H9 (cell line): ENCODE results near the gene ADM. TPM values are rescaled to one million over a fixed set of nuclear protein-coding genes. Genes with fewer than 3 reads are reported as not detected.

ENCODE experiments used
- DNase-seq: peaks from one replicate; pipeline ENCODE4 v3.0.0-alpha.2; 2017
- H2AFZ ChIP-seq: one replicate; pipeline ENCODE4 v1.6.1; 2013; ENCODE audit warnings: mild to moderate bottlenecking, low read length, control low read depth, moderate library complexity
- H2AK5ac ChIP-seq: 2 replicates; pipeline ENCODE4 v1.6.1; 2013; ENCODE audit warnings: low read length, control low read depth, mixed read lengths; ENCODE audit not compliant: insufficient read length
- H2BK120ac ChIP-seq: one replicate; pipeline ENCODE4 v1.6.1; 2013; ENCODE audit warnings: low read depth, mild to moderate bottlenecking, low read length, control low read depth, inconsistent platforms; ENCODE audit not compliant: poor library complexity, severe bottlenecking
- H2BK12ac ChIP-seq: 2 replicates; pipeline ENCODE4 v1.6.1; 2013; ENCODE audit warnings: low read length, control low read depth, mixed read lengths, low read depth; ENCODE audit not compliant: insufficient read length
- H2BK15ac ChIP-seq: 2 replicates; pipeline ENCODE4 v1.6.1; 2013; ENCODE audit warnings: low read depth, low read length, control low read depth
- H2BK20ac ChIP-seq: one replicate; pipeline ENCODE4 v1.6.1; 2013; ENCODE audit warnings: low read depth, mild to moderate bottlenecking, low read length, control low read depth, inconsistent platforms; ENCODE audit not compliant: poor library complexity, severe bottlenecking
- H2BK5ac ChIP-seq: 2 replicates; pipeline ENCODE4 v1.6.1; 2013; ENCODE audit warnings: low read length, control low read depth, mixed read lengths; ENCODE audit not compliant: insufficient read length
- H3K14ac ChIP-seq: 2 replicates; pipeline ENCODE4 v1.6.1; 2013; ENCODE audit warnings: low read length, control low read depth; ENCODE audit not compliant: insufficient read depth
- H3K18ac ChIP-seq: 2 replicates; pipeline ENCODE4 v1.6.1; 2013; ENCODE audit warnings: low read depth, mild to moderate bottlenecking, mixed read lengths, low read length, control low read depth; ENCODE audit not compliant: insufficient read length
- H3K23ac ChIP-seq: 2 replicates; pipeline ENCODE4 v1.6.1; 2013; ENCODE audit warnings: low read length, control low read depth, mixed read lengths, low read depth; ENCODE audit not compliant: insufficient read length
- H3K23me2 ChIP-seq: 2 replicates; pipeline ENCODE4 v1.6.1; 2013; ENCODE audit warnings: low read depth, mild to moderate bottlenecking, mixed read lengths, low read length, control low read depth; ENCODE audit not compliant: insufficient read length, poor library complexity, severe bottlenecking
- H3K27ac ChIP-seq: 2 replicates; pipeline ENCODE4 v1.5.1; 2013; ENCODE audit warnings: low read length, control low read depth, mixed read lengths, low read depth; ENCODE audit not compliant: insufficient read length
- H3K27me3 ChIP-seq: 2 replicates; pipeline ENCODE4 v1.6.1; 2013; ENCODE audit warnings: low read length, control low read depth, inconsistent platforms; ENCODE audit not compliant: insufficient read depth
- H3K4ac ChIP-seq: 2 replicates; pipeline ENCODE4 v1.6.1; 2013; ENCODE audit warnings: low read depth, mild to moderate bottlenecking, control low read depth, inconsistent platforms, low read length, moderate library complexity
- H3K4me1 ChIP-seq: 2 replicates; pipeline ENCODE4 v1.6.1; 2013; ENCODE audit warnings: low read length, control low read depth, inconsistent platforms; ENCODE audit not compliant: insufficient read depth
- H3K4me2 ChIP-seq: 2 replicates; pipeline ENCODE4 v1.6.1; 2013; ENCODE audit warnings: low read length, control low read depth, mixed read lengths; ENCODE audit not compliant: insufficient read length, insufficient read depth
- H3K56ac ChIP-seq: 2 replicates; pipeline ENCODE4 v1.6.1; 2013; ENCODE audit warnings: low read depth, mild to moderate bottlenecking, mixed read lengths, low read length, control low read depth; ENCODE audit not compliant: insufficient read length
- H3K79me1 ChIP-seq: 2 replicates; pipeline ENCODE4 v1.6.1; 2013; ENCODE audit warnings: low read depth, mild to moderate bottlenecking, moderate library complexity, low read length, control low read depth, inconsistent platforms; ENCODE audit not compliant: insufficient read depth, poor library complexity, severe bottlenecking
- H3K79me2 ChIP-seq: 2 replicates; pipeline ENCODE4 v1.6.1; 2013; ENCODE audit warnings: low read length, control low read depth, inconsistent platforms; ENCODE audit not compliant: insufficient read depth
- H3K9ac ChIP-seq: 2 replicates; pipeline ENCODE4 v1.6.1; 2013; ENCODE audit warnings: low read length, control low read depth, mixed read lengths; ENCODE audit not compliant: insufficient read length; ENCODE audit errors: extremely low read depth
- H3K9me3 ChIP-seq: one replicate; pipeline ENCODE4 v1.6.1; 2013; ENCODE audit warnings: low read depth, low read length, inconsistent platforms; ENCODE audit not compliant: control insufficient read depth
- H3T11ph ChIP-seq: one replicate; pipeline ENCODE4 v1.6.1; 2013; ENCODE audit warnings: mild to moderate bottlenecking, low read length, control low read depth, inconsistent platforms
- H4K20me1 ChIP-seq: one replicate; pipeline ENCODE4 v1.6.1; 2013; ENCODE audit not compliant: control insufficient read depth, insufficient read length, insufficient read depth
- H4K5ac ChIP-seq: 2 replicates; pipeline ENCODE4 v1.6.1; 2013; ENCODE audit warnings: low read depth, mild to moderate bottlenecking, mixed read lengths, low read length, control low read depth; ENCODE audit not compliant: insufficient read length
- H4K8ac ChIP-seq: replicated peaks from 2 replicates; pipeline ENCODE4 v1.6.1; 2013; ENCODE audit warnings: low read length, control low read depth, mixed read lengths, low read depth; ENCODE audit not compliant: insufficient read length
- H4K91ac ChIP-seq: 2 replicates; pipeline ENCODE4 v1.6.1; 2013; ENCODE audit warnings: low read depth, mild to moderate bottlenecking, moderate library complexity, mixed read lengths, low read length, control low read depth; ENCODE audit not compliant: insufficient read length
- H3K27ac Mint-ChIP-seq, 3 experiments: 2 replicates in 2 of 3; 3 replicates in 1 of 3; pipeline ENCODE4 v1.8.0; 2020 to 2021; ENCODE audit warnings: mixed read lengths in 3 of 3, mild to moderate bottlenecking in 1 of 3, moderate library complexity in 1 of 3
- H3K27me3 Mint-ChIP-seq: 2 replicates; pipeline ENCODE4 v1.8.0; 2021; ENCODE audit warnings: low read depth, mild to moderate bottlenecking, moderate library complexity, mixed read lengths
- H3K36me3 Mint-ChIP-seq, 3 experiments: 2 replicates in 2 of 3; 3 replicates in 1 of 3; pipeline ENCODE4 v1.8.0; 2020 to 2021; ENCODE audit warnings: low read depth in 3 of 3, mixed read lengths in 3 of 3; ENCODE audit not compliant: insufficient read depth in 1 of 3
- H3K4me1 Mint-ChIP-seq, 2 experiments: 2 replicates each; pipeline ENCODE4 v1.8.0; 2020; ENCODE audit warnings: mixed read lengths in 2 of 2
- H3K4me3 Mint-ChIP-seq, 2 experiments: 2 replicates in 1 of 2; 3 replicates in 1 of 2; pipeline ENCODE4 v1.8.0; 2020 to 2021; ENCODE audit warnings: mild to moderate bottlenecking in 2 of 2, mixed read lengths in 2 of 2, moderate library complexity in 1 of 2
- H3K9me3 Mint-ChIP-seq, 2 experiments: 2 replicates in 1 of 2; 3 replicates in 1 of 2; pipeline ENCODE4 v1.8.0; 2020; ENCODE audit warnings: mild to moderate bottlenecking in 2 of 2, mixed read lengths in 2 of 2, moderate library complexity in 1 of 2
- total RNA-seq: library from RNA; stranded (reverse); gene quantifications from 2 replicates; pipeline ENCODE4 v1.2.1, GENCODE V29; 2021
- TF ChIP-seq, protein P1 (sequence below): fragments of 200-600 bp; sonication (generic); conservative IDR thresholded peaks from 3 replicates; pipeline ENCODE4 v1.8.0; 2021; ENCODE audit warnings: antibody characterized with exemption, mild to moderate bottlenecking

The ADM gene
- total RNA-seq, 1 experiment from 2014 or later, result 99.1 TPM

DNA sequence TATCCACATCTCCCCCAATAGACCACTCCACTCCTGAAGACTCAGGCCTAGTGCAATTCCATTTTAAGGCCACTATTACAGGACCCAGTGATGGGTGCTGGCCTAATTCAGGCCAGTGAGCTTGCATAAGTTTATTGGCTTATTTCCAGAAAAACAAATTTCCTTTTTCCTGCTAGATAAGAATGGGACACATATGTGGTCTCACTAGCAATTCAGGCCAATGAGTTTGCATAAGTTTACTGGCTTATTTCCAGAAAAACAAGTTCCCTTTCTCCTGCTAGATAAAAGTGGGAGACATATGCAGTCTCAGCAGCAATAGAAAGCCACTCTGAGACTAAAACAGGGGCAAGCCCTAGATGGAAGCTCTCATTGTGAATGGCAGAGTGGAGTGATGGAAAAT is 22.4 kb downstream of the ADM start:
- Histone ChIP-seq H4K8ac (no peak overlapping the region), H3K79me1 (no peaks in the 10 kb centered on the region), H3K79me2 (no peaks in the 10 kb centered on the region), H3K27me3 (no peaks in the 10 kb centered on the region), H4K20me1 (no peaks in the 10 kb centered on the region), H3K56ac (no peak overlapping the region), H2AFZ (no peak overlapping the region), H3K23ac (no peak overlapping the region), H3T11ph (no peak overlapping the region), H2BK20ac (no peak overlapping the region), H2BK12ac (no peak overlapping the region), H3K9me3 (no peaks in the 10 kb centered on the region), H3K9ac (no peak overlapping the region), H3K4me1 (peaks cover 13% of the 10 kb centered on the region), H3K23me2 (no peaks in the 10 kb centered on the region), H3K14ac (no peak overlapping the region), H3K27ac (no peak overlapping the region), H2BK5ac (no peak overlapping the region), H2BK15ac (no peak overlapping the region), H2BK120ac (no peak overlapping the region), H4K5ac (no peak overlapping the region), H3K4ac (no peak overlapping the region), H3K4me2 (no peak overlapping the region), H3K18ac (no peak overlapping the region), H4K91ac (no peak overlapping the region), H2AK5ac (no peak overlapping the region)
- Mint-ChIP-seq H3K4me1 (peaks cover 26 to 56% of the 10 kb centered on the region in 2 experiments), H3K27ac (no peak overlapping the region), H3K9me3 (no peaks in the 10 kb centered on the region; a peak in 1 of 5 replicates), H3K4me3 (no peak overlapping the region), H3K27me3 (peaks cover 2% of the 10 kb centered on the region; the same call in 1 of the 2 replicates), H3K36me3 (peaks cover 0 to 9% (median 2%) of the 10 kb centered on the region in 3 experiments; a peak in 3 of 7 replicates)
- TF ChIP-seq, protein P1, sequence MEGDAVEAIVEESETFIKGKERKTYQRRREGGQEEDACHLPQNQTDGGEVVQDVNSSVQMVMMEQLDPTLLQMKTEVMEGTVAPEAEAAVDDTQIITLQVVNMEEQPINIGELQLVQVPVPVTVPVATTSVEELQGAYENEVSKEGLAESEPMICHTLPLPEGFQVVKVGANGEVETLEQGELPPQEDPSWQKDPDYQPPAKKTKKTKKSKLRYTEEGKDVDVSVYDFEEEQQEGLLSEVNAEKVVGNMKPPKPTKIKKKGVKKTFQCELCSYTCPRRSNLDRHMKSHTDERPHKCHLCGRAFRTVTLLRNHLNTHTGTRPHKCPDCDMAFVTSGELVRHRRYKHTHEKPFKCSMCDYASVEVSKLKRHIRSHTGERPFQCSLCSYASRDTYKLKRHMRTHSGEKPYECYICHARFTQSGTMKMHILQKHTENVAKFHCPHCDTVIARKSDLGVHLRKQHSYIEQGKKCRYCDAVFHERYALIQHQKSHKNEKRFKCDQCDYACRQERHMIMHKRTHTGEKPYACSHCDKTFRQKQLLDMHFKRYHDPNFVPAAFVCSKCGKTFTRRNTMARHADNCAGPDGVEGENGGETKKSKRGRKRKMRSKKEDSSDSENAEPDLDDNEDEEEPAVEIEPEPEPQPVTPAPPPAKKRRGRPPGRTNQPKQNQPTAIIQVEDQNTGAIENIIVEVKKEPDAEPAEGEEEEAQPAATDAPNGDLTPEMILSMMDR, result no peak
- DNase-seq, result no peak
